Myocyte (in vitro differentiated cells): ENCODE results near the gene FOXA3. TPM values are rescaled to one million over a fixed set of nuclear protein-coding genes. Genes with fewer than 3 reads are reported as not detected.
"Not testable (repeated sequence)": the region's sequence is repeated elsewhere in the genome, so short reads cannot be mapped to it uniquely, and the experiment has no call there.

Source experiments
- DNase-seq: peaks from one replicate; pipeline ENCODE4 v3.0.0-alpha.2; 2012; ENCODE audit warnings: low read depth
- total RNA-seq: library from RNA; depleted of rRNA; stranded (reverse); fragments of >200 nt; gene quantifications from 2 replicates; pipeline ENCODE4 v1.2.3, GENCODE V29; 2014

FOXA3 gene
- total RNA-seq, 1 donor from 2014 or later = not detected

DNA sequence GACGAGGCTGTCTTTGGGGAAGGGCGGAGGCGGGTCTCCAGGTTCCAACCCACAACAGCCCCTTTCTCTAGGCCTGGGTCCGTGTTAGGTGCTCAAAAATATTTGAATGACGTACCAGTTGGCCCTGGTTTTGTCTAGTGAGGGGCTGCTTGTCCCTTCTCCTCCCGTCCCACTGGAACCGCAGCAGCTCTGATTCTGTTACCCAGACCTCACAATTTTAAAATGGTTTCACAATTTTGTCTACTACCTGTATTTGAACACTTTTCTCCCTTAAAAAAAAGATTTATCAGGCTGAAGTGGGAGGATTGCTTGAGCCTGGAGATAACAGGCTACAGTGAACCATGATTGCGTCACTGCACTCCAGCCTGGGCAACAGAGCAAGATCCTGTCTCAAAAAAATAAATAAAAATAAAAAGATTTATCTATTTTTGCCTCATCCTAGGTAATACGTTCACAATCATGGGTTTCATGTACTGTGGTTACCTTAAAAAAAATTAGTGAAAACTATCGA lies 23.1 kb downstream of the FOXA3 start:
- no peak for DNase-seq

GRCh38 chr19:45889210-45889885 lies 25.2 kb downstream of the FOXA3 start:
- no peak for DNase-seq

GRCh38 chr19:45890877-45891276 lies 26.8 kb downstream of the FOXA3 start:
- DNase-seq = no peak

DNA sequence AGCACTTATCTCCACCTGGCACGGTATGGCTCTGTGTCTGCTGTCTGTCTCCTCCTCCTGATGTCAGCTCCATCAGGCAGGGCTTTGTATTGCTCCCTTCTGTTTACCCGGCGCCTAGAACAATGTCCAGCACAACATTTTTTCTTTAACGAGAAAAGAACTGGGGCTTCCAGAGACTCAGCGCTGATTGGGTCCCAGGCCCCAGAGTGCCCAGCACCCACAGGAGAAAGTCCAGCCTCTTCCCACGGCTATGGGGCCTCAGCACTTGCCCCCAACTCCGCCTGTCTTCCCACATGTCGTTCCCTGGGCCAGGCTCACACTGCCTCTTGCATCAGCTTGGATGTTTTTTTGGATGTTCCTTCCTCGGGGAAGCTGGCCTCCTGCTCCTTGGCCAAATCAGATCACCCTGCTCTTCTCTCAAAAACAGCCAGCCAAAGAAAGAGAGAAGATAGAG lies 31.4 kb downstream of the FOXA3 start:
- no peak for DNase-seq

DNA sequence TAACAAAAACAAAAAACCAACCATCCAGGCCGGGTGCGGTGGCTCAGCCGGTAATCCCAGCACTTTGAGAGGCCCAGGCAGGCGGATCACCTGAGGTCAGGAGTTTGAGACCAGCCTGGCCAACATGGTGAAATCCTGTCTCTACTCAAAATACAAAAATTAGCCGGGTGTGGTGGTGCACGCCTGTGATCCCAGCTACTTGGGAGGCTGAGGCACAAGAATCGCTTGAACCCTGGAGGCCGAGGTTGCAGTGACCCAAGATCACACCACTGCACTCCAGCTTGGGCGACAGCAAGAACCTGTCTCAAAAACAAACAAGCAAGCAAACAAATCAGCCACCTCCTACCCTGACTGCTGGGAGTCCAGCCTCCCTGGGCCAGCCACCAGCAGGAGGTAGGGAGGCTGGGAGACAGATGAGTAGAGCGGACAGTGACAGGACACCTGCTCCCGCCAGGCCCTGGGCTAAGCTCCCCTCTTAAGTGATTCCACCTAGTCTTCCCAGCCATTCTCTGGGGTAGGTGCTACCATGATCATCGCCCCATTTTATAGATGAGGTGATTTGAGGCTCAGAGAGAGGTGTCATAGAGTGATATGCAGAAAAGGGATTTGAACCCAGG lies 32.0 kb downstream of the FOXA3 start:
- DNase-seq = not testable (repeated sequence)

- no peak for DNase-seq
Measured at GRCh38 chr19:45897261-45897812, 33.2 kb downstream of the FOXA3 start.

- no peak for DNase-seq
Measured at GRCh38 chr19:45899253-45899652, 35.1 kb downstream of the FOXA3 start.

- no peak for DNase-seq
Measured at GRCh38 chr19:45899919-45900589, 35.9 kb downstream of the FOXA3 start.

GRCh38 chr19:45900738-45901431 lies 36.8 kb downstream of the FOXA3 start:
- DNase-seq = no peak

- no peak for DNase-seq
Measured at GRCh38 chr19:45901432-45901911, 37.3 kb downstream of the FOXA3 start.

- peak; percentile 14 for DNase-seq
Measured at GRCh38 chr19:45901912-45902650, 38.0 kb downstream of the FOXA3 start, which contains the start of gene MYPOP. MYPOP (minus strand) TSS chr19:45902613; CDS start chr19:45901773, 840 bp downstream.

GRCh38 chr19:45902651-45903625 lies 38.8 kb downstream of the FOXA3 start:
- DNase-seq = peak; percentile 98

GRCh38 chr19:45905011-45905410 lies 40.9 kb downstream of the FOXA3 start:
- no peak for DNase-seq

DNA sequence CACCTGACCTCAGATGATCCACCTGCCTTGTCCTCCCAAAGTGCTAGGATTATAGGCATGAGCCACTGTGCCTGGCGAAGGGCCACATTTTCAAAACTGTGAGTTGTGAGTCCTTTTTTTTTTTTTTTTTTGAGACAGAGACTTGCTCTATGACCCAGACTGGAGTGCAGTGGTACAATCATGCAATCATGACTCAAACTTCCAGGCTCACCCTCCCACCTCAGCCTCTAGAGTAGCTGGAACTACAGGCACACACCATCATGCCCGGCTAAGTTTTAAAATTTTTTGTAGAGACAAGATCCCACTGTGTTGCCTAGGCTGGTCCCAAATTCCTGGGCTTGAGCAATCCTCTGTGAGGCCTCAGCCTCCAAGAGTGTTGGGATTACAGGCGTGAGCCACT lies 42.1 kb downstream of the FOXA3 start:
- no peak for DNase-seq

- DNase-seq = peak; percentile 30
Measured at GRCh38 chr19:45908956-45909355, 44.8 kb downstream of the FOXA3 start.

GRCh38 chr19:45911291-45911690 lies 47.2 kb downstream of the FOXA3 start:
- no peak for DNase-seq

DNA sequence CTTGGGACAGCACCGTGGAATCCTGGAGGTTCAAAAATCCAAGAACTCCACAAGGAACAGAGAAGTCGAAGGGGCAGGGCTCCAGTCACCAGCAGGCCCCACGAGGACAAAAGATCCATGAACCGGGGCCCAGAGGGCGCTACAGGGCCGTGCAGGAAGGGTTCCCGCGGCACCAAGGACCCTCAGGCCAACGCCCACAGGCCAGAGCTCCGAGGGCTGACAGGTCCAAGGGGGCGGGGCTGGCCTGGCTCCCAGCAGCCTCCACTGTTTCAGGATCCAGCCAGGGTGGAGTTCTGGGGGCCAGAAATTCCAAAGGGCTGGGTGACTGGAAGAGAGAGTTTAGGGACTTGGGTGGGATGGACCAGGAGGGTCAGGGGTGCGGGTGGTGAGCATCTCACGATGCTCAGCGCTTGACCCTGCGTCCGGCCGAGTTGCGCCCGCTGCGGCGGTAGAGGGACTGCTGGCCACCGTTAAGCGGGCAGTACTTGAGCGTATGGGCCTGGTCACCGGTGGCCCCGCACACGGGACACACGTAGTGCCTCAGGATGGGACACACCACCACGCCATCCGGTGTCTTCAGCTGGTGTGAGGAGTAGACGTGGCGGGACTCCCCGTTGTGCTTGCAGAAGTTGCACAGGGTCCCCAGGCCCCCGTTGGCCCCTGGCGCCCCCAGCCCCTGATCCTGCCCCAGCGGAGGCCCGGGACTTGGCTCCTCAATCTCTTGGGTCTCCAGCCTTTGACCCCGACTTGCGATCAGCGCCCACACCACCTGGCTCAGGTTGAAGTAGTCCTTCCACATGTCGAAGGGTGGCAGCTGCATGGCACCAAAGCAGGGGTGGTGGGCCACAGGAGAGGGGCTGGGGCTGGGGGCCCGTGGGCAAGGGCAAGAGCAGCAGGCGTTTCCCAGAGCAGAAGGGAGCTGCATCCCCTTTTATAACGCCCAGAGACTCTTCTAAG lies 50.0 kb downstream of the FOXA3 start, which contains the start of gene NANOS2:
Gene NANOS2, minus strand, starts transcription at position 905 of the 957 bp plus-strand sequence. Its CDS starts 85 bp downstream, at position 820.
- no peak for DNase-seq
